GM23338 (cell line): Measurements from ENCODE around the gene CBX8. TPM values are rescaled to one million over a fixed set of nuclear protein-coding genes. Genes with fewer than 3 reads are reported as not detected.

Source experiments
- ATAC-seq: fragments of 200-7000 bp; cut with Tn5 transposase; 3 replicates; pipeline ENCODE4 v1.9.1; 2020
- DNase-seq: peaks from one replicate; pipeline ENCODE4 v3.0.0-alpha.2; 2015; ENCODE audit warnings: low spot score
- H2AFZ ChIP-seq: fragments of 200-600 bp; sonication (generic); 2 replicates; pipeline ENCODE4 v1.8.0; 2016; ENCODE audit warnings: antibody characterized with exemption, mild to moderate bottlenecking, moderate library complexity
- H3F3A ChIP-seq: fragments of 200-600 bp; sonication (generic); replicated peaks from 2 replicates; pipeline ENCODE4 v1.8.0; 2017; ENCODE audit warnings: antibody characterized with exemption, mixed run types, low read depth
- H3K27ac ChIP-seq: fragments of 200-600 bp; sonication (generic); 2 replicates; pipeline ENCODE4 v1.6.1; 2016; ENCODE audit warnings: low read depth
- H3K27me3 ChIP-seq: fragments of 200-600 bp; sonication (generic); 2 replicates; pipeline ENCODE4 v1.8.0; 2016; ENCODE audit warnings: mild to moderate bottlenecking, mixed run types, moderate library complexity; ENCODE audit not compliant: insufficient read depth
- H3K36me3 ChIP-seq: fragments of 200-600 bp; sonication (generic); 2 replicates; pipeline ENCODE4 v1.8.0; 2016; ENCODE audit warnings: mild to moderate bottlenecking; ENCODE audit not compliant: insufficient read depth
- H3K4me1 ChIP-seq: fragments of 200-600 bp; sonication (generic); 2 replicates; pipeline ENCODE4 v1.8.0; 2016; ENCODE audit warnings: mild to moderate bottlenecking, moderate library complexity; ENCODE audit not compliant: insufficient read depth
- H3K4me2 ChIP-seq: fragments of 200-600 bp; sonication (generic); 2 replicates; pipeline ENCODE4 v1.7.1; 2017; ENCODE audit warnings: mixed run types
- H3K4me3 ChIP-seq: fragments of 200-600 bp; sonication (generic); 2 replicates; pipeline ENCODE4 v1.6.1; 2016; ENCODE audit warnings: mixed run types
- H3K79me2 ChIP-seq: fragments of 200-600 bp; sonication (generic); replicated peaks from 2 replicates; pipeline ENCODE4 v1.8.0; 2017; ENCODE audit warnings: mild to moderate bottlenecking; ENCODE audit not compliant: insufficient read depth
- H3K9me2 ChIP-seq: fragments of 200-600 bp; sonication (generic); 2 replicates; pipeline ENCODE4 v1.8.0; 2017; ENCODE audit not compliant: insufficient read depth
- H4K20me1 ChIP-seq: fragments of 200-600 bp; sonication (generic); replicated peaks from 2 replicates; pipeline ENCODE4 v1.8.0; 2017; ENCODE audit warnings: mild to moderate bottlenecking; ENCODE audit not compliant: insufficient read depth
- H3K27ac Mint-ChIP-seq: 2 replicates; pipeline ENCODE4 v1.8.0; 2020; ENCODE audit warnings: inconsistent platforms, mild to moderate bottlenecking, moderate library complexity, mixed read lengths
- H3K27me3 Mint-ChIP-seq: 3 replicates; pipeline ENCODE4 v1.8.0; 2022; ENCODE audit warnings: low read depth, mild to moderate bottlenecking, moderate library complexity, mixed read lengths, inconsistent platforms; ENCODE audit not compliant: insufficient read depth, poor library complexity
- H3K36me3 Mint-ChIP-seq: 3 replicates; pipeline ENCODE4 v1.8.0; 2021; ENCODE audit warnings: low read depth, mild to moderate bottlenecking, inconsistent platforms, moderate library complexity, mixed read lengths
- H3K4me1 Mint-ChIP-seq: 3 replicates; pipeline ENCODE4 v1.8.0; 2020; ENCODE audit warnings: mild to moderate bottlenecking, inconsistent platforms, mixed read lengths
- H3K4me3 Mint-ChIP-seq: 3 replicates; pipeline ENCODE4 v1.8.0; 2021; ENCODE audit warnings: moderate library complexity, mild to moderate bottlenecking, inconsistent platforms, mixed read lengths
- H3K9me3 Mint-ChIP-seq: 3 replicates; pipeline ENCODE4 v1.8.0; 2020; ENCODE audit warnings: moderate library complexity, mild to moderate bottlenecking, inconsistent platforms, mixed read lengths
- CTCF ChIP-seq, 2 experiments: fragments of 200-600 bp in 1 of 2; sonication (generic) in 1 of 2; conservative IDR thresholded peaks; 2 replicates each; pipeline versions ENCODE4 v1.5.1 to v1.6.1; 2016 to 2017; ENCODE audit warnings: antibody characterized with exemption in 2 of 2, low read depth in 2 of 2, mild to moderate bottlenecking in 2 of 2, moderate library complexity in 1 of 2
- EZH2 ChIP-seq: fragments of 200-600 bp; sonication (generic); IDR thresholded peaks from one replicate; pipeline ENCODE4 v1.8.0; 2017; ENCODE audit warnings: antibody characterized with exemption, mild to moderate bottlenecking, low read depth; ENCODE audit not compliant: unreplicated experiment
- POLR2AphosphoS5 ChIP-seq: IDR thresholded peaks from 2 replicates; pipeline ENCODE4 v1.6.1; 2016; ENCODE audit warnings: antibody characterized with exemption, low read depth
- REST ChIP-seq: IDR thresholded peaks from one replicate; pipeline ENCODE4 v1.6.1; 2018; ENCODE audit warnings: antibody characterized with exemption; ENCODE audit not compliant: unreplicated experiment
- STAT1 ChIP-seq: IDR thresholded peaks from one replicate; pipeline ENCODE4 v1.6.1; 2016; ENCODE audit warnings: antibody characterized with exemption; ENCODE audit not compliant: unreplicated experiment
- ZNF331 ChIP-seq: fragments of 250-450 bp; sonication (Bioruptor Pico); IDR thresholded peaks from 2 replicates; pipeline ENCODE4 v1.5.0; 2020; ENCODE audit warnings: low read depth, mild to moderate bottlenecking, moderate library complexity
- ZNF462 ChIP-seq: fragments of 250-450 bp; sonication (Bioruptor Pico); IDR thresholded peaks from 2 replicates; pipeline ENCODE4 v1.5.0; 2020; ENCODE audit warnings: mild to moderate bottlenecking, moderate library complexity
- polyA plus RNA-seq: library from polyadenylated mRNA; unstranded; fragments of >200 nt; fragmentation: Nextera tagmentation; extraction: Ambion mirVana; gene quantifications from 2 replicates; pipeline ENCODE4 v1.2.1, GENCODE V29; 2016
- total RNA-seq: library from RNA; depleted of rRNA; stranded (reverse); fragments of >200 nt; shearing (Covaris generic); gene quantifications from 2 replicates; pipeline ENCODE4 v1.2.3, GENCODE V29; 2014

Gene CBX8
- total and polyA plus RNA-seq, 2 experiments from 2014 or later = 1.0 to 1.3 TPM

GRCh38 chr17:79844869-79845600, 48.2 kb upstream of the CBX8 start:
- H3F3A ChIP-seq = peaks cover 16% of the 10 kb centered on the region
- peaks cover 87% of the 10 kb centered on the region for H3K27me3 ChIP-seq
- peaks cover 3% of the 10 kb centered on the region for H4K20me1 ChIP-seq
- peaks cover 26% of the 10 kb centered on the region for H3K4me1 ChIP-seq
- H3K27ac ChIP-seq = no peak overlapping the region
- Mint-ChIP-seq H3K4me1 (peaks cover 22% of the 10 kb centered on the region), H3K4me3 (peak overlapping the region; percentile 60), H3K27ac (no peak overlapping the region), H3K9me3 (peaks cover 3% of the 10 kb centered on the region; the same call in 2 of the 3 replicates), H3K36me3 (no peaks in the 10 kb centered on the region), H3K27me3 (peaks cover 76% of the 10 kb centered on the region)
- DNase-seq = peak; percentile 78
- peak overlapping the region; percentile 84 for H3K4me2 ChIP-seq
- peak overlapping the region; percentile 64 for H3K4me3 ChIP-seq
- no peaks in the 10 kb centered on the region for H3K36me3 ChIP-seq
- peak; percentile 50 for ATAC-seq
- TF ChIP-seq EZH2 = peak; percentile 62
- TF ChIP-seq POLR2AphosphoS5 = no peak
- TF ChIP-seq ZNF331 (CRISPR knock-in tag) = no peak
- no peak for TF ChIP-seq ZNF462 (CRISPR knock-in tag)
- no peak for TF ChIP-seq REST
- TF ChIP-seq CTCF (conservative IDR thresholded peaks at IDR 0.05; ENCODE audit: low read depth in 2 of 2) = peak; percentile 51 to 78
- TF ChIP-seq STAT1 = no peak
- H3K79me2 ChIP-seq = no peaks in the 10 kb centered on the region
- no peaks in the 10 kb centered on the region for H3K9me2 ChIP-seq
- peak overlapping the region; percentile 93 for H2AFZ ChIP-seq
